HEK293T (cell line): ENCODE measurements around the gene MAML1.
"Not testable (repeated sequence)": the region's sequence is repeated elsewhere in the genome, so short reads cannot be mapped to it uniquely, and the experiment has no call there.

ENCODE experiments used
- SP1 ChIP-seq: fragments of 450-650 bp; IDR thresholded peaks from 2 replicates; pipeline ENCODE4 v1.6.1; 2017
- SUZ12 ChIP-seq: fragments of 450-650 bp; IDR thresholded peaks from 2 replicates; pipeline ENCODE4 v1.6.1; 2016; ENCODE audit warnings: mild to moderate bottlenecking
- ZNF384 ChIP-seq: fragments of 450-650 bp; IDR thresholded peaks from 2 replicates; pipeline ENCODE4 v1.6.1; 2016

GRCh38 chr5:179697543-179697942 is 35.1 kb upstream of the MAML1 start:
- TF ChIP-seq ZNF384, SP1, SUZ12: not testable (repeated sequence)
